AG08395 (cell line): ENCODE measurements around the gene GALNT1.
A peak's percentile ranks its signal among the peaks of the same experiment; 100 is the strongest.

Source experiments
- DNase-seq: peaks from one replicate; pipeline ENCODE4 v3.0.0; 2012; ENCODE audit warnings: mixed read lengths, low spot score

The GALNT1 gene

GRCh38 chr18:35618696-35619095 is 37.2 kb downstream of the GALNT1 start:
- peak; percentile 36 for DNase-seq

- DNase-seq = peak; percentile 45
Measured at GRCh38 chr18:35619464-35619863, 37.9 kb downstream of the GALNT1 start.

GRCh38 chr18:35619941-35620340 is 38.4 kb downstream of the GALNT1 start:
- DNase-seq = no peak

GRCh38 chr18:35620765-35621164 is 39.2 kb downstream of the GALNT1 start:
- DNase-seq = no peak

- DNase-seq = no peak
Measured at GRCh38 chr18:35623255-35623654, 41.7 kb downstream of the GALNT1 start.

GRCh38 chr18:35624146-35624545 is 42.6 kb downstream of the GALNT1 start:
- no peak for DNase-seq

GRCh38 chr18:35625232-35625631 is 43.7 kb downstream of the GALNT1 start:
- DNase-seq = no peak

- no peak for DNase-seq
Measured at GRCh38 chr18:35633761-35634160, 52.2 kb downstream of the GALNT1 start.

- DNase-seq = no peak
Measured at GRCh38 chr18:35634323-35634722, 52.8 kb downstream of the GALNT1 start.

- peak; percentile 29 for DNase-seq
Measured at GRCh38 chr18:35635170-35635569, 53.6 kb downstream of the GALNT1 start.

GRCh38 chr18:35637227-35637626 is 55.7 kb downstream of the GALNT1 start:
- no peak for DNase-seq

- DNase-seq = no peak
Measured at GRCh38 chr18:35639296-35639695, 57.8 kb downstream of the GALNT1 start.

- no peak for DNase-seq
Measured at GRCh38 chr18:35641467-35641866, 59.9 kb downstream of the GALNT1 start.

GRCh38 chr18:35641916-35642315 is 60.4 kb downstream of the GALNT1 start:
- no peak for DNase-seq

- DNase-seq = no peak
Measured at GRCh38 chr18:35642802-35643201, 61.3 kb downstream of the GALNT1 start.

GRCh38 chr18:35646449-35646848 is 64.9 kb downstream of the GALNT1 start:
- DNase-seq = no peak

- DNase-seq = no peak
Measured at GRCh38 chr18:35653392-35654135, 72.0 kb downstream of the GALNT1 start.

GRCh38 chr18:35658112-35658511 is 76.6 kb downstream of the GALNT1 start:
- no peak for DNase-seq

GRCh38 chr18:35661483-35662146 is 80.1 kb downstream of the GALNT1 start:
- no peak for DNase-seq

GRCh38 chr18:35662293-35663062 is 80.9 kb downstream of the GALNT1 start:
- DNase-seq = no peak

- DNase-seq = no peak
Measured at GRCh38 chr18:35671966-35672603, 90.5 kb downstream of the GALNT1 start.

GRCh38 chr18:35672897-35673296 is 91.4 kb downstream of the GALNT1 start:
- DNase-seq = no peak
